Measurements from ENCODE around the gene GRPEL2. TPM values are rescaled to one million over a fixed set of nuclear protein-coding genes. Genes with fewer than 3 reads are reported as not detected.

The GRPEL2 gene
- total and polyA plus RNA-seq, 10 donors: 4.6 to 17.7 (median 9.0) TPM

DNA sequence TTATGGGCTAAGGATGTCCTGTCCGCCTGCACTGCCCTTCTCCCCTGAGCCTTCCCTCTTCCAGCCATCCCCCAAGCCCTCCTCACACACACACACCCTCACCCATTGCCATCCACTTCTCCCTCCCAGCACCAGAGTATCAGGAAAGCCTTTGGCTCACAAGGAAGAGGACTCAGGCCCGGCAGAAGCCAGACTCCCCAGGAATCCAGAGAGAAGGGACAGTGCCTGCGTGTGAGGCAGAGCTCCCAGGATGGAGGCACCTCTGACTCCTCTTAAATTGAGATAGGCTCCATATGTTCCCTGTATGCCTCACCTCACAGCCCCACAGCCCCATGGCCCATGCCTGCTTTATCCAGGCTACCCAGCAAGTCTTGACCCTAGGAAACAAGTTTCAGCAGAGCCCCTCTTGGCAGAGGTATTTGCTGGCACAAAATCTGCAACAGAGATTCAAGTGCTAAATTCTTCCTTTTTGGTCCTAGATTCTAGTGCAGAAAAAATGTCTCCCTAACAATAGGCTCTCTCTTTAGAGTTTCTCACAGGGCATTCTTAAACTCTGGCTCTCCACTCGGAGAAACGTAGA is 33.0 kb downstream of the GRPEL2 start:
- H3K4me3 ChIP-seq: no peak overlapping the region
- H3K4me1 ChIP-seq: peaks cover 0 to 21% (median 12%) of the 10 kb centered on the region in 6 donors
- no peak for DNase-seq
- intact Hi-C loops (cut with DNase I; ENCODE audit: low total_unique reads): no loop called here
- no peaks in the 10 kb centered on the region for H3K9me3 ChIP-seq
- H3K27me3 ChIP-seq (replicated peaks in 1 of 7): peaks cover 0 to 18% (median 0%) of the 10 kb centered on the region in 7 donors
- 73 to 94% (median 77%) methylated on average over 5 of the region's 5 CpGs for WGBS, 5 donors
- H3K27ac ChIP-seq: peak overlapping the region in 2 of 8 donors; percentile 17 to 38
- TF ChIP-seq POLR2AphosphoS5 (IDR thresholded peaks at IDR 0.05): no peak
- no peak for TF ChIP-seq POLR2A (IDR thresholded peaks at IDR 0.05)
- TF ChIP-seq, protein P1, sequence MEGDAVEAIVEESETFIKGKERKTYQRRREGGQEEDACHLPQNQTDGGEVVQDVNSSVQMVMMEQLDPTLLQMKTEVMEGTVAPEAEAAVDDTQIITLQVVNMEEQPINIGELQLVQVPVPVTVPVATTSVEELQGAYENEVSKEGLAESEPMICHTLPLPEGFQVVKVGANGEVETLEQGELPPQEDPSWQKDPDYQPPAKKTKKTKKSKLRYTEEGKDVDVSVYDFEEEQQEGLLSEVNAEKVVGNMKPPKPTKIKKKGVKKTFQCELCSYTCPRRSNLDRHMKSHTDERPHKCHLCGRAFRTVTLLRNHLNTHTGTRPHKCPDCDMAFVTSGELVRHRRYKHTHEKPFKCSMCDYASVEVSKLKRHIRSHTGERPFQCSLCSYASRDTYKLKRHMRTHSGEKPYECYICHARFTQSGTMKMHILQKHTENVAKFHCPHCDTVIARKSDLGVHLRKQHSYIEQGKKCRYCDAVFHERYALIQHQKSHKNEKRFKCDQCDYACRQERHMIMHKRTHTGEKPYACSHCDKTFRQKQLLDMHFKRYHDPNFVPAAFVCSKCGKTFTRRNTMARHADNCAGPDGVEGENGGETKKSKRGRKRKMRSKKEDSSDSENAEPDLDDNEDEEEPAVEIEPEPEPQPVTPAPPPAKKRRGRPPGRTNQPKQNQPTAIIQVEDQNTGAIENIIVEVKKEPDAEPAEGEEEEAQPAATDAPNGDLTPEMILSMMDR (IDR thresholded peaks at IDR 0.05 in 8 of 11, conservative IDR thresholded peaks at IDR 0.05 in 3 of 11): no peak
- H3K36me3 ChIP-seq: no peaks in the 10 kb centered on the region

DNA sequence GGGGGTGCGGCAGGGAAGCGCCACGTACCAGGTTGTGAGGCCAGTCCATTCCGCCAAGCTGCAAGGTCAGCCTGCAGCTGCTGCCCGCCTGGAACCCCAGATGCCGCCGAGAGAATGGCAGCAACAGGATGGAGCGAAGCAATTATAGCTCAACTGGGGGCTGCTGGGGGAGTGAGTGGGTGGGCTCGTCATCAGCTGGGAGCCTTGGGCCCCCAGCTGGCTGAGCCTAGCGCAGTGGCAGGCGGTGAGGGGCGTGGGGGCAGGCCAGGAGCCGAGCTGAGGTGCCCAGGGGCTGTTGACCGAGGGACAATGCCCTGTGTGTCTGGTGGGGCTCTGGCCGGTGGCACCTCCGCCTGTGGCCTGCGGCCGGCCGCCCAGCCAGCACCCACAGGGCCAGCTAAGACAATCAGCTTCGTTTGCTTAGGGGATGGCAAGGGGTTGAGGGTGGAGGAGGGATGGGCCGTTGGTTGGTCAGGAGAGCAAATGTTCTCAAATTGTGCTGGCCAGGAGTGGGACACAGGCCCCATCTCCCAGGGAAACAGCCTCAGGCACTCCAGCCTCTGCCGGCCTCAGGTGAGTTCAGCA is 34.0 kb downstream of the GRPEL2 start, which contains the start of gene IL17B:
Gene IL17B (minus strand): TSS at position 116 of the 585 bp plus-strand sequence. CDS start 67 bp downstream, at position 49.
- no peaks in the 10 kb centered on the region for H3K9me3 ChIP-seq
- H3K27me3 ChIP-seq (replicated peaks in 1 of 7): peaks cover 0 to 18% (median 0%) of the 10 kb centered on the region in 7 donors
- 78 to 92% (median 81%) methylated on average over 16 to 22 of the region's 22 CpGs for whole genome bisulfite sequencing, 5 donors
- H3K4me3 ChIP-seq: no peak within 1 kb of the TSS
- TF ChIP-seq POLR2A (IDR thresholded peaks at IDR 0.05) (no peak), POLR2AphosphoS5 (IDR thresholded peaks at IDR 0.05) (no peak)
- TF ChIP-seq, protein P1 (IDR thresholded peaks at IDR 0.05 in 8 of 11, conservative IDR thresholded peaks at IDR 0.05 in 3 of 11): no peak
- peaks cover 0 to 28% (median 12%) of the 10 kb centered on the region in 6 donors for H3K4me1 ChIP-seq
- H3K27ac ChIP-seq: peak within 1 kb of the TSS in 3 of 8 donors; percentile 17 to 42 (median 41)
- intact Hi-C loops (cut with DNase I; ENCODE audit: low total_unique reads): no loop called here
- H3K36me3 ChIP-seq: no peaks in the 10 kb centered on the region
- DNase-seq: no peak

DNA sequence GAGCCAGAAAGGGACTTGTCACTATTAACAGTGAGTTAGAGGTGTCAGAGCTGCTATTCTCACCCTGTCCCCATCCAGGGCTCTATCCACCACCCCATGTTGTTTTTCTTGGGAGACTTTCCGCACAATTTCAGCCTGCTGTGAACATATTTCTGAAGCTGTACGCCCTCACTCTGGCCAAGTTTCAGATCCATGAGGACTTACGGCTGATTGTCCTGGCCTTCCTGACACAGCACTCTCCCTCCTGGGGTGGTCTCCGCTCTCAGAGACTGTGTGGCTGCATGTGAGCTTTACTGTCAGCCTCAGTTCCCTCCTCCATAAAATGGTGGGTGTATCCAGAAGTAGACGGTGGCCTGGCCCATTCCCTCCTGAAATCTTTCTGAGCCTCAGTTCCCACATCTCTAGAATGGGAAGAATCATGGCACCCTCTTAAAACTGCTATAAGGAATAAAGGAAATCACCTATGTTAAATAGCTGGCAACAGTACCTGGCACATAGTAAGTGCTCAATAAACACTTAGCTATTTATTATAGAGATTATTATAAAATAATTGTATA is 34.6 kb downstream of the GRPEL2 start:
- TF ChIP-seq, protein P1 (IDR thresholded peaks at IDR 0.05 in 8 of 11, conservative IDR thresholded peaks at IDR 0.05 in 3 of 11): no peak
- no peak for TF ChIP-seq POLR2A (IDR thresholded peaks at IDR 0.05)
- TF ChIP-seq POLR2AphosphoS5 (IDR thresholded peaks at IDR 0.05): no peak
- Histone ChIP-seq H3K4me3 (no peak overlapping the region), H3K27me3 (replicated peaks in 1 of 7) (peaks cover 0 to 18% (median 0%) of the 10 kb centered on the region in 7 donors), H3K4me1 (peaks cover 0 to 28% (median 12%) of the 10 kb centered on the region in 6 donors), H3K36me3 (no peaks in the 10 kb centered on the region), H3K9me3 (no peaks in the 10 kb centered on the region), H3K27ac (peak overlapping the region in 2 of 8 donors; percentile 41 to 42)
- DNase-seq: no peak
- 84 to 96% (median 91%) methylated on average over 5 of the region's 5 CpGs for WGBS, 5 donors
- intact Hi-C loops (cut with DNase I; ENCODE audit: low total_unique reads): loop anchor here (5.0 kb wide), 1 partner anchor 187 kb away; no protein-coding TSS in a partner anchor

Data from spleen (tissue), 11 donors.